OCI-LY1 (cell line): ENCODE measurements around the gene NUP153.

ENCODE experiments used
- CTCF ChIP-seq: fragments of 200-600 bp; sonication (generic), shearing (Covaris generic); IDR thresholded peaks from 2 replicates; pipeline ENCODE4 v1.5.1; 2017; ENCODE audit warnings: mild to moderate bottlenecking, antibody characterized with exemption, low read length, moderate library complexity, mixed read lengths
- EZH2 ChIP-seq: fragments of 200-600 bp; sonication (generic), shearing (Covaris generic); IDR thresholded peaks from 2 replicates; pipeline ENCODE4 v1.8.0; 2017; ENCODE audit warnings: borderline replicate concordance, mixed run types, mild to moderate bottlenecking, antibody characterized with exemption, low read length, moderate library complexity, mixed read lengths

- no peak for TF ChIP-seq CTCF
- TF ChIP-seq EZH2: no peak
These were observed 73.8 kb downstream of the NUP153 start for GRCh38 chr6:17632934-17633333.
